ENCODE results near the gene OVOL2.
"Not testable (repeated sequence)": the region's sequence is repeated elsewhere in the genome, so short reads cannot be mapped to it uniquely, and the experiment has no call there.

The OVOL2 gene

DNA sequence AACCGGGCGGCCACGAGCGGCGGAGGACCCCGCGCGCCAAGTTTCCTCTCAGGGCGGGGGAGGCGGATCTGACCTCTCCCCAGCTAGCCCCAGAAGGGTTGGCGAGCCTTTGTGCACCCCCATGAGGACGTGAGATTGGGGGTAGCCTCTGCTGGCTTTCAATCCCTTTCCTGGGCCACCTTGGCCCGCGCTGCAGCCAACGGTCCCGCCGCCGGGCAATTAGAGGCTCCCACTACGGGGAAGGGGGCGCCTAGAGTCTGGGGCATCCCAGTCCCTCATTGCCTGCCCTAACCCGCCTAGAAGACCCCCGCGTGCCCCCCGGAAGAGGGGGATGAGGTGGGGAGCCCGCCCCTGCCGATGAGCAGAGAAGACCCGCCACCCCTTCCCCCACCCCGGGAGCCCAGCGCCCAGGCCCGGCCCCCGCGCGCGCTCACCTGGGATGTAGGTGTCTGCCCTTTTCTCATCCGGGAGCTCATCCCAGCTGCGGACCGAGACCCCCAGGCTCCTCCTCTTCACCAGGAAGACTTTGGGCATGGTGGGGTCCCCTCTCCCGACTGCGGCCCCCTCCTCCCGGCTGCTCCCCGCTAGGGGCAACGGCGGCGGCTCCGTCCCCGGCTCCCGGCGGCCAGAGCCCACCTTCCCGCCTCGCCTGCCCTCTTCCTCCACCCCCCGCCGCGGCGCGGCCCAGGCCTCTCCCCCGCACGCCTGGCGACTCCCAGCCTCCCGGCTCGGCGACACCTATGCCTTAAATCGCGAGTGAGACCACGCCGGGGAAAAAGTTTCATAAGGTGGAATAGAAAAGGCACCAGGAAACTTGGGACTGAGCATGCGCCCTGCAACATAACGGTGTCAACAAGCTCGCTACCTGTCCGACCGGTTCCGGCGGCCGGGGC, at the start of gene OVOL2:
OVOL2 (minus strand) TSS at position 816 of the 893 bp plus-strand sequence; CDS start at position 534, 282 bp downstream.
- DNase-seq (ENCODE audit: low read depth in 2 of 2) = no peak

DNA sequence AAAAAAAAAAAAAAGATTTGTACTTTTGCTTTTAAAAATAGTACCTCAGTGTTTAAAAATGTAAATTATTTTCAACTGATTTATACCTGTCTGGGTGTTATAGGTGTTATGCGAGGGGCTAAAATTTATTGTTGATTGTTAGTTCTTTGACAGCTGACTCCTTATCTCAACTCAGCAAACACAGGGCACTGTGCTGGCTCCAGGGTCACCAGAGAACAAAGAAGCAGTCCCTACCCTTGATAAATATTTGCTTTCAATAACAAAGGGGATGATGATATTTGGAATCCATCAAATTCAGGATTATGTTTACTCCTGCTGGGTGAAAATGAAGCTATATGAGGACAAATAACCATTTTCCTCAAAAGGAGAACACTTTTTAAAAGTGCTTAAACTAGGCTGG, 45.8 kb upstream of the OVOL2 start:
- no peak for DNase-seq (ENCODE audit: low read depth in 2 of 2)

DNA sequence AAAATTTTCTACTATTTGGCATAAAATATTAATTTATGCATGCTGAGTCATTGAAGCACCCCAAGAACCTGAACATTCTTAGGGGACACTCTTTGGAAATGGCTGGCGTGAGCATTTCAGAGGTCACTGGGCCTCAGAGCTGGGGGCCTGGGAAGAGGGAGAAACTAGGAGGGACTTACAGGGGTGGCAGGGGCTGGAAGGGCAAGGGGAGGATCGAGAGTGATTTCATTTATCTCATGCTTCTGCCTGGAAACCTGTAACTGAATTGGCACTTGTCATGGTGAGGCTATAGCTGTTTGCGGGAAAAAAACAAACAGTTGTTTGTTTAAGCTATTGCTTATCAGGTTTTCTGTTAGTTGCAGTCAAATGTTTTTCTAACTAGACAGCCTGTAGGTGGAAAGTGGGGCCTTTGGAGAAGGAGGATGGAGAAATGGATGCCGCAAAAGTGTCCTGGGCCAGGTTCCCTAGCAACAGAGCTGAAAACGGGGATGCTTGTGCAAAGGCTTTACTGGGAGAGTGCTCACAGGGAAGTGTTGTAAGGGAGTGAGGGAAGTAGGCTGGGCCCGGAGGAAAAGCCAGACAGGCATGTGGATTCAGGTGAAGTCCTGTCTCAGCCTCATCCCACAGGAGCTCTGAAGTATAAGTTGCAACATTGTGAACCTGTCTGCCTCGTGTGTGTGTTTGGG, 43.6 kb upstream of the OVOL2 start:
- DNase-seq (ENCODE audit: low read depth in 2 of 2) = no peak

DNA sequence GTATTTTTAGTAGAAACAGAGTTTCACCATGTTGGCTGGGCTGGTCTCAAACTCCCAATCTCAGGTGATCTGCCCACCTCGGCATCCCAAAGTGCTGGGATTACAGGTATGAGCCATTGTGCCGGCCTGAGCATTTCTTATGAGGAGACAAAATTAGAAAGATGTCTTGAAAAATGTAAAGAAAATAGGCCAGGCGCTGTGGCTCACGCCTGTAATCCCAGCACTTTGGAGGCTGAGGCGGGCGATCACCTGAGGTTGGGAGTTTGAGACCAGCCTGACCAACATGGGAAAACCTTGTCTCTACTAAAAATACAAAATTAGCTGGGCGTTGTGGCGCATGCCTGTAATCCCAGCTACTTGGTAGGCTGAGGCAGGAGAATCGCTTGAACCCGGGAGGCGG, 42.9 kb upstream of the OVOL2 start:
- not testable (repeated sequence) for DNase-seq (ENCODE audit: low read depth in 2 of 2)

DNA sequence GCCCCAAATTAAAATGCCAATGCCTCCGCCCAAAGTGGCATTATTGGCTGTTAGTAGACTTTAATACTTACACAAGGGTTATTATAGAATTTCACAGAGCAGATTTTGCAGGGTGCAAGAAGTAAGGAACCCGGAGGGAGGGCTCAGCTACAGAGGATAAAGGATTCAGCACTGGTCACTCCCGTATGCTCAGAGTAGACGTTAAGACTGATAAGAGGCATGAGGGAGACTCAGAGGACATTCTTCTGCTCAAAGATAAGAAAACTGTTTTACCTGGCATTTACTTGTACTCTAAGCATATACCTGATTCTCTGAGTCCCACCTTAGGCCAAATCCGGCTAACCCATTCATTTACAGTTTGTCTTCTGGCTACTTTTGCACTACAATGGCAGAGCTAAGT, 36.5 kb upstream of the OVOL2 start:
- no peak for DNase-seq (ENCODE audit: low read depth in 2 of 2)

DNA sequence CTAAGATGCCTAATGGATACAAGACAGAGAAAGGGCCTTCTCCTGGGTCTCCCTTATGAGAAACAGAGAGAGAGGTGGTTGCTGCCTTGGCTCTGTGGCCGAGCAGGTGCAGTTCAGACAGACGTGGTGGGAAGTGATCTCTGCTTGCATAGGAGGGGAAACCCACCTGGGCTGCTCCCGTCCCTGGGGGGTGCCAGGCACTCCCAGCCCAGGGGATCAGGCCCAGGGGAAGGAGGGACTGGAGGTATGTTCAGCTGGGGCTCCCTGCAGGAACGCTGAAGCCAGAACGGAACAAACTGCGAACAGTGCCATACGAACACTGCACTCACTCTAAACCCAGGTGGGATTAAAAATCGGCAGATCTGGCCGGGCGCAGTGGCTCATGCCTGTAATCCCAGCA, 35.7 kb upstream of the OVOL2 start:
- no peak for DNase-seq (ENCODE audit: low read depth in 2 of 2)

DNA sequence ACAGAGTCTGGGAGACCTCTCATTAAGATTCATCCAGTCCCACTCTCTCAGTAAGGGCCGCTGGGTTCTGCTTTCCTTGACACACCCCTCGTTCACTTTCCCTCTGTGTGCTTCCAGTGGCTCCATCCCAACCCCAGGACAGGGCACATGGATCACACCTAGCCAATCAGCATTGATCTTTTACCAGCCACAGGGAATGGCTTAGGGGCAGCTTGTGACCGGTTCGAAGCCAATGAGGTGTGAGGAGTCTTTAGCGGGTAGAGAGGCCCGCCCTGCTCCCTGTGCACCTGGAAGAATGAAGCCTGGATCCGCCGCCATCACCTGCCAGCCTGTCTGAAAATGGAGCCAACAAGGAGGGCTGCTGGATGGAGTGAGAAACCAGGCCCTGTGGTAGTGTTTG, 35.2 kb upstream of the OVOL2 start:
- no peak for DNase-seq (ENCODE audit: low read depth in 2 of 2)

DNA sequence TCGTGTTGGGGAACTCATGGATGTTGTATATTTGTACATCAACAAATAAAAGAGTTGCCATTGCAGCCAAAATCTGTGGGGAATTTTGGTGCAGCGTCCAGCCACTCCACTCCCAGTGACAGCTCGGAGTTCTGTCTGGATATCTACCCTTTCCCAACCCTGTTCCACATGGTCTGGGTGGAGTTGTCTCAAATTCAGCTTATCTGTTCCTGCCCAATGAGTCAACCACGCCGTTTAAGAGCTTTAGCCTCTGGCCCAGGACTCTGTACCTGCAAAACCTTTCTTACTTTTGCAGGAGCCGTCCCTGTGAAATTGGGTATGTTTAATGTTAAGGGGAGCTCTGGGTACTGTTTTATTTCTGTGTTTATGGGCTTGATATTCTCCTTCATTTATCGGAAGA, 33.9 kb upstream of the OVOL2 start:
- DNase-seq (ENCODE audit: low read depth in 2 of 2) = no peak

DNA sequence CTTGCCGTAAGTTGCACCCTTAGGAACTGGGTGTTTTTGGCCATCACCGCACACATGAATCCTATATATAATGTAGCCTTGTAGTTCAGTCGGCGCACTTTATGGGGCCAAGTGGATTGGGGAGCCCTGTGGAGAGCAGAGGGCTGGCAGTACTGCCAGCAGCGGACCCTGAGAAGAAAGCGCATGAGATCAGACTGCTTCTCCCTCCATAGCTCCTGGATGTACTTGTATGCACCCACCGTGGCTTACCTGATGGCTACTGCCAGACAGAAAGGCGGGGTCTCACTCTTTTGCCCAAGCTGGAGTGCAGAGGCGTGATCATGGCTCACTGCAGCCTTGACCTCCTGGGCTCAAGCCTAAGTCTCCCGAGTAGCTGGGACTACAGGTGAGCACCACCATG, 32.8 kb upstream of the OVOL2 start:
- DNase-seq (ENCODE audit: low read depth in 2 of 2) = no peak

DNA sequence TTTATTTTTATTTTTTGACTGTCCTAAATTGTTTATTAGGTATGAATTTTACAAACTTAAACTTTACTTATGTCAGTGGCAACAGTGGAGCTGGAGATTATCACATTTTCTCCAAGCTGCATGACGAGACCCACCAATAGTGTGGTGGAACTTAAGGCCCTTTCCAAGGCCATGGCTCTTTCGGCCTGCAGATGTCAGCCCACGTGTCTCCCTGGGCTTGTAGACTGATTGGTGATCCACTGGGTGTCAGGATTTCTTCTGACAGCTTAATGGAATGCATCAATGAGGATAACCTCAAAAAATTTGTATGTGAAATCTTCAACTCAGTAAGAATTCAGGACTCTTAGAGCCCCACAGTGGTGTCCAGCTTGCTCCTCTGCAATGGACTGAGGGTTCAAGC, 32.3 kb upstream of the OVOL2 start:
- no peak for DNase-seq (ENCODE audit: low read depth in 2 of 2)

DNA sequence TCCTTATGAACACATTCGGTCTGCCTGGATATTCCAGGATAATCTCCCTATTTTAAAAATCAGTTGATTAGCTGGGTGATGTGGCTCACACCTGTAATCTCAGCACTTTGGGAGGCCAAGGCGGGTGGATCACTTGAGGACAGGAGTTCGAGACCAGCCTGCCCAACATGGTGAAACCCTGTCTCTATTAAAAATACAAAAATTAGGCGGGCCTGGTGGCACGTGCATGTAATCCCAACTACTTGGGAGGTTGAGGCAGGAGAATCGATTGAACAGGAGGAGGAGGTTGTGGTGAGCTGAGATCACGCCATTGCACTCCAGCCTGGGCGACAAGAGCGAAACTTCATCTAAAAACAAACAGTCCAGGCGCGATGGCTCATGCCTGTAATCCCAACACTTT, 31.1 kb upstream of the OVOL2 start:
- DNase-seq (ENCODE audit: low read depth in 2 of 2) = not testable (repeated sequence)

DNA sequence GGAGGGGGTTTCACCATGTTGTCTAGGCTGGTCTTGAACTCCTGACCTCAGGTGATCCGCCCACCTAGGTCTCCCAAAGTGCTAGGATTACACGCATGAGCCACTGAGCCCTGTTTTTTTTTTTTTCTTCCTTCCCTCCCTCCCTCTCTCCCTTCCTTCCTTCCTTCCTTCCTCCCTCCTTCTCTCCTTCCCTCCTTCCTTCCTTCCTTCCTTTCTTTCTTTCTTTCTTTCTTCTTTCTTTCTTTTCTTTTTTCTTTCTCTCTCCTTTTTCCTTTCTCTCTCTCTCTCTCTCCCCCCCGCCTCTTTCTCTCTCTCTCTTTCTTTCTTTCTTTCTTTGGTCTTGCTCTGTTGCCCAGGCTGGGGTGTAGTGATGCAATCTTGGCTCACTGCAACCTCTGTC, 30.6 kb upstream of the OVOL2 start:
- DNase-seq (ENCODE audit: low read depth in 2 of 2) = not testable (repeated sequence)

DNA sequence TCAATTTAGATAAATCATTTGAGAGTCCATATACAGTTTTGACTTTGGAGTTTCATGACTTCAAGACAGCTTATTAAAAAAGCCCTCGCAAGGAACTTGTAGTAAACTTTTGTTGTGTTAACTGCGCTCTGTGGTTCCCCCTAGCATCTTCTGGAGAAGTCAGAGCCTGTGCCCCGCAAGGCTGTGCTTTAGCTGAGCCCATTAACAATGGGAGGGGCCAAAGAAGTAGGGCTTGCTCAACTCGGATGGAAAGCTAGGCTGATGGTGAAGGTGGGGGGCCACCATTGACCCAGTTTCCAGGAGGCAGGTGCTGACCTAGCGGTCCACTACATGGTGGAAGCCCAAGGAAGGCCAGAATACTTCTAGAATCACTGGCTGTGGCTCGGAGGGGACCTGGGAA, 29.3 kb upstream of the OVOL2 start:
- DNase-seq (ENCODE audit: low read depth in 2 of 2) = no peak

DNA sequence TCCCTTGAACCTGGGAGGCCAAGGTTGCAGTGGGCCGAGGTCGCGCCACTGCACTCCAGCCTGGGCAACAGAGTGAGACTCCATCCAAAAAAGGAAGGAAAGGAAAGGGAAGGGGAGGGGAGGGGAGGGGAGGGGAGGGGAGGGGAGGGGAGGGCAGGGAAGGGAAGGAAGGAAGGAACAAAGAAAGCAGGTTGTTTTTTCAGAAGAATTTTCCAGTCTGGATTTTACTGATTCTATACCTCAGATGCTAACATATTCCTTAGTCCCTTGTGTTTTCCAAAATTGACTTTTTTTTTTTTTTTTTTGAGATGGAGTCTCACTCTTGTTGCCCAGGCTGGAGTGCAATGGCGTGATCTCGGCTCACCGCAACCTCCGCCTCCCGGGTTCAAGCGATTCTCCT, 23.1 kb upstream of the OVOL2 start:
- not testable (repeated sequence) for DNase-seq (ENCODE audit: low read depth in 2 of 2)

DNA sequence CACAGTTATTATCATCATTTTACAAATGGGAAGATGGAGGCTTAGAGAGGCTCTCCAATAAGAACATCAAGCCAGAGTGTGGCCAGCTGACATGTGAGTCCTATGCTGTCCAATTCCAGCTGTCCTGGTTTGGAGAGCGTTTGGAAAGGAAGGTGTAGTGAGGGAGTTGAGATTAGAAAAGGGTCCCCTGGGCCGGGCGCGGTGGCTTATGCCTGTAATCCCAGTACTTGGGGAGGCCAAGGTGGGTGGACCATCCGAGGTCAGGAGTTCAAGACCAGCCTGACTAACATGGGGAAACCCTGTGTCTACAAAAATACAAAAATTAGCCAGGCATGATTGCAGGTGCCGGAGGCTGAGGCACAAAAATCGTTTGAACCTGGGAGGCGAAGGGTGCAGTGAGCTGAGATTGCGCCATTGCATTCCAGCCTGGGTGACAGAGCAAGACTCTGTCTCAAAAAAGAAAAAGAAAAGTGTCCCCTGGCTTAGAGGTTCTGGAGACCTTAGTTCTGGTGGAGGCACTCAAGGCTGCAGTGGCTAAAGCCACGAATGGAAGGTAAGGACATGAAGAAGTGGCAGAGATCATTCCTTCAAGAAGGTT, 22.1 kb upstream of the OVOL2 start:
- no peak for DNase-seq (ENCODE audit: low read depth in 2 of 2)

DNA sequence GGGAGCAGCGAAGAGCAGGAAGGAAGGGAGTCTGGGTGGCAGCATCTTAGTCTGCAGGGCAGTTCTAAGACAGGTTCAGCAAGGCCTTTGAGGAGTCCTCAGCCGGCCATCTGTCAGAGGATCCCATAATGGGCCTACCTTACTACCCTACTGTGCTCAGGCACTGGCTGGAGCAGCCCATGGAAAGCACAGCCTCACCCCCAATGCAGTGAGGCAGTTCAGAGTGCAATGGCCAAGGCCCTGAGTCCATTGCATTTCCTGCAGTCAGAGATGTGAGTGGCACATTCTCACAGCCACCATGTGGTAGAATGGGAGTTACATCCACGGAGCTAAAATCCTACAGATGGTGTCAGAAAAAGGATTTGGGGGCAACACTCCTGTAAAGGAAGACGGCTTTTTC, 19.4 kb upstream of the OVOL2 start:
- no peak for DNase-seq (ENCODE audit: low read depth in 2 of 2)

DNA sequence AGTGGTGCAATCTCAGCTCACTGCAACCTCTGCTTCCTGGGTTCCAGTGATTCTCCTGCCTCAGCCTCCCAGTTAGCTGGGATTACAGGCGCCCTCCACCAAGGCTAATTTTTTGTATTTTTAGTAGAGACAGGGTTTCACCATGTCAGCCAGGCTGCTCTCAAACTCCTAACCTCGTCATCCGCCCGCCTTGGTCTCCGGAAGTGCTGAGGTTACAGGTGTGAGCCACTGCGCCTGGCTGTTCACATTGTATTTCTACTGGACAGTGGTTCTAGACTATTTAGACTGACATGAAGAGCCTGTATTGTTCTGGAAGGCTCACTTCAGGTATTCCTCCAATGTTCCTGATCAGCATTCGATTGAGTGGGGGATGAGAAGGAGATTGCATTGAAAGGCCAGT, 14.8 kb upstream of the OVOL2 start:
- DNase-seq (ENCODE audit: low read depth in 2 of 2) = no peak

DNA sequence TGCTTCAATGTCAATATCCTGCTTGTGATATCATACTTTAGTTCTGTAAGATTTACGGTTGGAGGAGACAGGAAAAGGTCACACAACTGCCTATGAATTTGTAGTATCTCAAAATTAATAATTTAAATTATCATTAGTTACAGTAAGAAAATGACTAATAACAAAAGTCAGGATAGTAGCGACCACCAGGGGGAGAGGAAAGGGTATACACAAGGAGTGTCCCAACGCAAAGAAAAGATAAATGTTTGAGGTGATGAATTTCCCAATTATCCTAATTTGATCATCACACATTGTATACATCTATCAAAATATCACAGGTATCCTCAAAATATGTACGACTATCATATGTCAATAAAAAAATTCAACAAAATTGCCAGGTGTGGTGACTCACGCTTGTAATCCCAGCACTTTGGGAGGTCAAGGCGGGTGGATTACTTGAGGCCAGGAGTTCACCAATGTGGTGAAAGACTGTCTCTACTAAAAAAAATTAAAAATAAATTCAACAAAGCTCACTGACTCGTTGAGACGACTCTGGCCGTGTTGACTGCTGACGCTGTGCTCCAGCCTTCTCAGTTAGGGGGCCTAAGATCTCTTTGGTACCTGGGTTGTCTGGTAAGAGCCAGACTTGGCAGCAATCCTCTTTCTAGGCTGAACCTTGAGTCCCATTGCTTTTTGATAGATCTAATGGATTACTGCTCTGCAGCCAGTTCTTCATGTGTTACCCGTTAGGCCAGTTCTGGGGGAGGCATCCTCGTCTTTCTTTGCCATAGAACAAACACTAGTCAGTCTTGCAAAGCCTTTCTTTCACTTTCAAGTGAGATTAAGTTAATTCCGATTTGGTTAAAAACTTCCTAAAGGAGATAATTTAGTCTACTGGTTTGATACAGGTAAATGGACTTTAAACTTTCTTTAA, 9.0 kb upstream of the OVOL2 start:
- DNase-seq (ENCODE audit: low read depth in 2 of 2) = no peak

DNA sequence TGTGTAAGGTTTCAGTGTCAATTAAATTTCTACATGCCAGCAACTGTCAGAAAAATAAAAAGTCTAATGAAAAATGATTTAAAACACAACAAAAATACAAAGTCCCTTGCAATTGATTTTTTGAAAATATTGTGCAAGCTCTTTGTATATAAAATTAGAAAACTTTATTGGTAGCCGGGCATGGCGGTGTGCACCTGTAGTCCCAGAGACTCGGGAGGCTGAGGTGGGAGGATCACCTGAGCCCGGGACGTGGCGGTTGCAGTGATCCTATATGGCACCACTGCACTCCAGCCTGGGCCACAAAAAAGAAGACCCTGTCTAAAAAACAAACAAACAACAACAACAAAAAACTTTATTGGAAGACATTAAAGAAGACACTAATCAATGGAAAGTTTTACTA, 6.0 kb upstream of the OVOL2 start:
- no peak for DNase-seq (ENCODE audit: low read depth in 2 of 2)

DNA sequence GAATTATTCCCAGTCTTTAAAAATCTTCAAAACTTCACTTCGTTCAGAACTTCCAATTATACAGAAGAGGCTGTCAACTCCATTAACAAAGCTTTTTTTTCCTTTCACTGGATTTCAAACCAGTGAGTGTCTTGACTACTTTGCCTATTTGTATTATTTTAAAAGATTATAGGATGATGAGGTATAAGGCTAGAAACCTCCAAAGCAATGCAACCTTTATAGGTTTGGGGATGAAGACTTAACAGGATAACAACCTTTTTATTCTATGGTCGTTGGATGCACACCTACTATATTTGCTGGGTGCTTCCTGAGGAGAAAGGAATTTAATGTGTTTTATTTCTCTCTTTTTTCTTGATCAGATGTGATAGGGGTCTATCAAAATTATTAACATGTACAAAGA, 1.9 kb upstream of the OVOL2 start:
- DNase-seq (ENCODE audit: low read depth in 2 of 2) = no peak

DNA sequence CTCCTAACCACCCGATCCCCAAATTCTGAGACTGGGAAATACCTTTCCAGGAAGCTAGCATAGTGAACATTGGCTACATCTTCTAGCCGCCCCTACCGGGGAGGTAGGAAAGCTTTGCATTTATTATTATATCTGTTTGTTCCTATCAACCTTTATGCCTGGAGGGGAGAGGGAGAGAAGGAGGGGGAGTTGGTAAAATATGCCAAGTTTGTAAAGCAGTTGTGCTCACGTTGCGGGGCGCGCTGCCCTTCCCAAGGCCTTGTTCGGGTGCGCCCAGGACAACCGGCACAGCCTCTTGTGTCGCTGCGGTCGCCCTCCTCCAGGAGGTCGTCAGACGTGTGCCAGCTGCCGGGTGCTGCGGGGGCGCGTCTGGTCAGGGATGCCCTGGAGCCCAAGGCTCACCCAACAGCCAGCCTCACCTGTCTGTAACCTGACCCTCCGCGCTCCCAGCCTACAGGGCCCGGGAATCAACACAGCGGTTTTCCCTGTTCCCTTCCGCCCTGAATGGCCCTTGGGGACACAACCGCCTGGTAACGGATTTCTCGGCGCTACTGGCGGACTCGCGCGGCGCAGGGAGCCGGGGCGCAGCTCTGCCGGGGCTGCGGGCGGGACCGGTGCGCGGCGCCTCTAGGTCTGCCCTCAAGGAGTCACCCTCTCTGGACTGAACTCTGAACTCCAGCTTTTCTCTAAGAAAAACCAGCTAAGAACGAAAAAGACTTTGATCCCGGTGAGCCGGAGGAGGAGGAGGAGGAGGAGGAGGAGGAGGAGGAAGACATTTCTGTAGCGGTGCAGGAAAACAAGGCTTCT, 1.1 kb upstream of the OVOL2 start:
- no peak for DNase-seq (ENCODE audit: low read depth in 2 of 2)
